ENCODE measurements around the gene KCNAB1.

DNA sequence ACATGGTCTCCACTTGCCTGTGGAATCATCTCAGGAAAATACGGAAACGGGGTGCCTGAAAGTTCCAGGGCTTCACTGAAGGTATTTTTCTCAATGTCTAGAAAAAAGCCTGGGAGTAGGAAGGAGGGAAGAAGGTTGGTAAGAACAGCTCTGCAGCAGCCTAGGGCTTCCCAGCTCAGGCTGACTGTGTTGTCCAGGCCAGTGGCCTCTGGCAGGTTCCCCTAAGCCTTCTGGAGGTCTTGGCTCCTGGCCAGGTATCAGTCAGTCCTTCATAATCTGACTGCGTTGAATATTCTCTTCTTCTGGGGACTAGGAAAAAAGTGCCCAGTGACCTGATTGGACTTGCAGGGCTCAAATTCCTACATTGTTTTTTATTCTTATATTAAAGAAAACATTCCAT is 395.9 kb downstream of the KCNAB1 start:
- TF ChIP-seq, protein P1, sequence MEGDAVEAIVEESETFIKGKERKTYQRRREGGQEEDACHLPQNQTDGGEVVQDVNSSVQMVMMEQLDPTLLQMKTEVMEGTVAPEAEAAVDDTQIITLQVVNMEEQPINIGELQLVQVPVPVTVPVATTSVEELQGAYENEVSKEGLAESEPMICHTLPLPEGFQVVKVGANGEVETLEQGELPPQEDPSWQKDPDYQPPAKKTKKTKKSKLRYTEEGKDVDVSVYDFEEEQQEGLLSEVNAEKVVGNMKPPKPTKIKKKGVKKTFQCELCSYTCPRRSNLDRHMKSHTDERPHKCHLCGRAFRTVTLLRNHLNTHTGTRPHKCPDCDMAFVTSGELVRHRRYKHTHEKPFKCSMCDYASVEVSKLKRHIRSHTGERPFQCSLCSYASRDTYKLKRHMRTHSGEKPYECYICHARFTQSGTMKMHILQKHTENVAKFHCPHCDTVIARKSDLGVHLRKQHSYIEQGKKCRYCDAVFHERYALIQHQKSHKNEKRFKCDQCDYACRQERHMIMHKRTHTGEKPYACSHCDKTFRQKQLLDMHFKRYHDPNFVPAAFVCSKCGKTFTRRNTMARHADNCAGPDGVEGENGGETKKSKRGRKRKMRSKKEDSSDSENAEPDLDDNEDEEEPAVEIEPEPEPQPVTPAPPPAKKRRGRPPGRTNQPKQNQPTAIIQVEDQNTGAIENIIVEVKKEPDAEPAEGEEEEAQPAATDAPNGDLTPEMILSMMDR (conservative IDR thresholded peaks at IDR 0.05 in 1 of 2, IDR thresholded peaks at IDR 0.05 in 1 of 2; ENCODE audit: extremely low read depth in 1 of 2, insufficient read depth in 1 of 2, low read depth in 1 of 2, low read length in 2 of 2) = no peak
- no peak for TF ChIP-seq EZH2 (IDR thresholded peaks at IDR 0.05; ENCODE audit: borderline replicate concordance, low read length)
